GM18505 (cell line): ENCODE measurements around the gene CEBPE.

Experiments
- ATAC-seq: cut with Tn5 transposase; IDR thresholded peaks from one replicate; pipeline ENCODE4 v1.9.1; 2021; ENCODE audit not compliant: unreplicated experiment
- POLR2A ChIP-seq: IDR thresholded peaks from 4 replicates; pipeline ENCODE4 v1.6.1; 2011; ENCODE audit warnings: borderline replicate concordance; ENCODE audit not compliant: insufficient read depth, insufficient read length; ENCODE audit errors: extremely low read depth

CEBPE gene

GRCh38 chr14:23118506-23119362, at the start of gene CEBPE:
Gene CEBPE, minus strand, starts transcription at chr14:23119255. Its CDS starts 164 bp downstream, at chr14:23119091.
- no peak for TF ChIP-seq POLR2A
- ATAC-seq = no peak

DNA sequence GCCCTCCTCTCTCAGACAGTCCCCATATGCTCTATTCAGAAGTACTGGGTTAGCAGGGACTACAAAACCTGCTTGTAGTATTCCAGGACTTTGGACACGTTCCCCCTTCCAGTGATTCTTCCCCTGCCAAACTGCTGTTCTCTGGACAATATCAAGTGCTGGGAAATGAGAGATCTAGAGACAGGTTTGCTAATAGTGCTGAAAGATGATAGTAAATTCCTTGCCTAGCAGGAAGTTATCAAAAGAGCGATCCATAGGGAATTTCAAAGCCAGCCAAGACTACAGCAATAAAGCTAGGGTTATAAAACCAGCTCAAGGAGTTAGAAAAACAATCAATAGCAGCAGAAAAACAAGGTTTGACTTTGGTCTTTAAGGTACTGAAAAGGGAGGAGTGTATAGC, 49.2 kb upstream of the CEBPE start:
- TF ChIP-seq POLR2A = no peak

DNA sequence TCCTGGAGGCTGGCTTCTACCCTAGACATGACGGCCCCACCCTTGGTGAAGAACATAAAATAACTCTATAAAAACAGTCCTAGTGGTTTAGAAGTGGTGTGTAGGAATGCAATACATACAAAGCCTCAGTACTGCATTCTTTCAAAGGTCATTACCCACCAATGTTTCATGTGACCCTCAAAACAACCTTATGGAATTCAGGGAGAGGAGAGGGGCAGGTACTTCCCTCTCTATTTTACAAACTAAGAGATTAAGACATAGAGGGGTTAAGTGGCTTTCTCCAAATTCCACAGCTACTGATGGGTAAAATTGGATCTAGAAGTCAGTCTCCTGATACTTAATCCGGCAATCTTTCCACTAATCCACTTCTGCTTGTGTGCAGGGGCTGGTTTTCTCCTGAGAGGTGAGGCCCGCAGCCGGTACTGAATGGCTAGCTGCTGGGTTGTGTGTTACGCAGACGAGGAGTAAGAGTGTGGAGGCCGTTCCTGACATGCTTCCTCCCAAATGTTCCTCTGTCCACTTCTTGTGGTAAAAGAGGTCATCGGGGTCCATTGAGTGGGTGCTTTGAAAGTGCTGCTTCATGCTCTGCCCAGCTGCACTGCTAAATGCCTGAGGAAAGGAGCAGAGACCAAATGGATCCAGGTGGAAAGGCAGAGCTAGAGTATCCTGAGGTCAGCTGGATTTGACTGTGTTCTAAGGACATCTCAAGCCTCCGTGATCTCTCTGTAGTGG, 48.2 kb upstream of the CEBPE start:
- TF ChIP-seq POLR2A = no peak

More for the DNA sequence above, 49.2 kb upstream of the CEBPE start:
- no peak for ATAC-seq

GRCh38 chr14:23164949-23165348, 45.9 kb upstream of the CEBPE start:
- no peak for TF ChIP-seq POLR2A

More for the DNA sequence above, 48.2 kb upstream of the CEBPE start:
- no peak for ATAC-seq

GRCh38 chr14:23164250-23164649, 45.2 kb upstream of the CEBPE start:
- no peak for ATAC-seq

More at GRCh38 chr14:23164949-23165348, 45.9 kb upstream of the CEBPE start:
- no peak for ATAC-seq

DNA sequence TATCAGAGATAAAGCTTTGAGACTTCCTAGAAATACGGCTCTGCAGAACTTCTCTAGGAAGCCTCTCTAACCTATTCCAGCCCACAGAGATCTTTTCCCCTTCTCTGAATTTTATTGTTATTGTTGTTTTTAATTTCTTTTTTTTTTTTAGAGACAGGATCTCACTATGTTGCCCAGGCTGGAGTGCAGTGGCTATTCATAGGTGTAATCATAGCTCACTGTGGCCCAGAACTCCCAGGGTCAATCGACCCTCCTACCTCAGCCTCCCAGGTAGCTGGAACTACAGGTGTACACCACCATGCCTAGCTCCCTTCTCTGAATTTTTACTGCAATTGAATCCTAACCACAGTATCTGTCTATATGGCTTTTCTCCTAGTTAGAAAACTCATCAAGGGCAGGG, 44.8 kb upstream of the CEBPE start:
- ATAC-seq = no peak
- no peak for TF ChIP-seq POLR2A

More at GRCh38 chr14:23164250-23164649, 45.2 kb upstream of the CEBPE start:
- no peak for TF ChIP-seq POLR2A

DNA sequence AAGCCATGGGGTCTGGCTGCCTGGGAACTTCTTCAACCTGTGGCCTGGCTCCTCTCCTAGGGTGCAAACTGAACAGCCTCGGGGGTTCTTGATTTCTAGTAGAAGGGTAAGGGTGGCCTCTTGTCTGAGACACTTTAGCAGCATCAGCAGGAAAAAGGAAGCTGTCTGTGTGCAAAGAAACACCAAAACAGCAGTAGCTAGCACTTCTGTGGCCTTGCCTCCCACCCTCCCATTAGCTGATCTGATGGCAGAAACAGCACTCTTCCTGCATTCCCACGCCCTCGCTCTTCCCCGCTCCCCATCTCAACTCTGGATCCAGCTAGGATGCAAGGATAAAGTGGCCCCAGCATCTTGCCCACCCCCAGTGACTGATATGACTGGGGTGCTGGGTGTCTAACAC, 43.7 kb upstream of the CEBPE start:
- TF ChIP-seq POLR2A = no peak
- ATAC-seq = no peak

GRCh38 chr14:23162005-23162404, 43.0 kb upstream of the CEBPE start:
- no peak for ATAC-seq
- TF ChIP-seq POLR2A = no peak

DNA sequence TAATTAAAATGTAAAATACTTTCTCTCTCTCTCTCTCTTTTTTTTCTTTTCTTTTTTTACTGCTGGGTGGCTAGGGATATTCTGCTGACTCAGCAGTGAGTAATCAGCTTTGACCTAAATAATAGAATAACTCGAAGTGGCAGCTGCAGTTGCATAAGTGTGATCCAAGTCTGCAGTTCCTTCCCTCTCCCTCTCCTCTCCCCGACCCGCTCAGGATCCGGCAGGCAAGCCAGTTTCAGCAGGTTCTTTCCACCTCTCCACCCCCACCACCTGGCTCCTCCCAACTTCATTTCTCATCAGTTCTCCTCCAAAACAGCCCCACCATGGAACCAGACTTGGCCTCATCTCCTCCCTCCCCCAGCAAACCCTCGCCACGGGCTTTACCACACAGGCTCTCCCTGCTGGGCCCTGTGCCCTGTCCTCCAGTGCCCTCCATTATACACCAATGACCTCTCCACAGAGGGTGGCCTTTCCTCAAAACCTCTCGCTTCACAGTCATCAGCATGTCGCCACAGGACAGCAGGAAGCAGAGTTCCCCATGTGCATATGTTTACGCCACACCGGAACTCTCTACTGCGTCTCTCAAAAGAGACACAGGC, 42.0 kb upstream of the CEBPE start:
- no peak for ATAC-seq
- TF ChIP-seq POLR2A = no peak

- TF ChIP-seq POLR2A = no peak
- no peak for ATAC-seq
Observed at GRCh38 chr14:23159532-23159931, 40.5 kb upstream of the CEBPE start.

DNA sequence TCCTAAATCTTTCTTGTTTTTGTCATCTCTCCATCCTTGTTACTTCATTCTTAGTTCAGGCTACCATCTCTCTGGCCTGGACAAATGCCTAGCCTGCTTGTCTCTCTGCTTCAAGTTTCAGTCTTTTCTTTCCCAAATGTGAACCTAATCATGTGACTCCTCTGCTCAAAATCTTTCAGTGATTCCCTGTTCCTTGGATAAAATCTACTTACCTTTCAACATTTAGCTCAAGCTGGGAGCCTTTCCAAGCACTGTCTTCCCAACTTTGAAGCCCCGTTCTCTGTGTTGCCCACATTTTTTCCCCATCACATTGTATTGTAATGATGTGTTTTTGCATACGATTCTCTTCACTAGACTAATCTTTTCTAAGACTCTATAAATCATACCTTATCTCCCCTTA, 39.7 kb upstream of the CEBPE start:
- TF ChIP-seq POLR2A = no peak
- ATAC-seq = no peak

DNA sequence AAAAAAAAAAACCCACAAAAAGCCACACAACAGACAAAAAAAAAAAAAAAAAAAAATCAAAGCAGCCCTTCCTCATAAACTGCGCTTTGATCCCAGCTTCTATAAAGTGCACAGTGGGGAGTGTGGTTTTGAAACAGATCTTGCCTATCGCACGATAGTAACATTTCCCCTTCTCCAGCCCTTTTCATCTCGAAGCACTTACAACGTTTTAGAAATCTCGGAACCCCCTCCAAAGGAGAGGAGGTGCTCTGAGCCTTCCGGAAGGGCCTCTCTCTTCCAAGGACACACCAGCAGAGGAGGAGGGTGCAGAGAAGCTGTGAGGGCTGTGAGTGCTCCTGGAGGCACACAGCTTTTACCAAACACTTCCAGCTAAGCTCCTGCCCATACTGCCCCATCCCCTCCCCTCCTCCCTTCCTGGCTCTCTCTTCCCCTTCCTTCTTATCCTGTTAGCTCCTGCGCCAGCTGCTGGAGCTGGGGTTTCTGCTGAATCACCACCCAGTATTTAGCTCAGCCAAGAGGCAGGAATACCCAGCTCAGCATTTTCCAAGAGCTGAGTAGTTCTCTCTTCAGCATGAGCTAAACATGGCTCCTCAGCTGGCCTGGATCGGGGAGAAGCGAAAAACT, 36.0 kb upstream of the CEBPE start:
- ATAC-seq = no peak
- TF ChIP-seq POLR2A = no peak
